DMS153 (cell line): ENCODE data around the gene SLC25A34.
A peak's percentile ranks its signal among the peaks of the same experiment; 100 is the strongest.
"Not testable (repeated sequence)": the region's sequence is repeated elsewhere in the genome, so short reads cannot be mapped to it uniquely, and the experiment has no call there.

Source experiments
- DNase-seq: peaks from one replicate; lab custom pipeline; 2025; lab: John Stamatoyannopoulos, UW

Gene SLC25A34

GRCh38 chr1:15736038-15736891, at the start of gene SLC25A34:
TSS of gene SLC25A34 (plus strand) at chr1:15736258. CDS start at chr1:15736486, 228 bp downstream.
- peak; percentile 86 for DNase-seq

GRCh38 chr1:15687446-15687845, 48.6 kb upstream of the SLC25A34 start:
- no peak for DNase-seq

GRCh38 chr1:15690317-15690716, 45.7 kb upstream of the SLC25A34 start:
- DNase-seq = no peak

GRCh38 chr1:15691434-15692032, 44.5 kb upstream of the SLC25A34 start:
- DNase-seq = no peak

GRCh38 chr1:15692121-15692682, 43.9 kb upstream of the SLC25A34 start:
- no peak for DNase-seq

GRCh38 chr1:15693371-15693770, 42.7 kb upstream of the SLC25A34 start:
- no peak for DNase-seq

- DNase-seq = no peak
Observed at GRCh38 chr1:15696956-15697521, 39.0 kb upstream of the SLC25A34 start.

- no peak for DNase-seq
Observed at GRCh38 chr1:15698201-15698600, 37.9 kb upstream of the SLC25A34 start.

- not testable (repeated sequence) for DNase-seq
Observed at GRCh38 chr1:15699321-15699720, 36.7 kb upstream of the SLC25A34 start.

GRCh38 chr1:15700508-15700907, 35.5 kb upstream of the SLC25A34 start:
- no peak for DNase-seq

- no peak for DNase-seq
Observed at GRCh38 chr1:15701784-15702183, 34.3 kb upstream of the SLC25A34 start.

GRCh38 chr1:15702722-15703550, 33.1 kb upstream of the SLC25A34 start:
- DNase-seq = no peak

GRCh38 chr1:15703562-15703961, 32.5 kb upstream of the SLC25A34 start:
- DNase-seq = no peak

GRCh38 chr1:15704526-15705183, 31.4 kb upstream of the SLC25A34 start:
- DNase-seq = no peak

GRCh38 chr1:15705184-15705566, 30.9 kb upstream of the SLC25A34 start:
- no peak for DNase-seq

- DNase-seq = no peak
Observed at GRCh38 chr1:15706751-15707150, 29.3 kb upstream of the SLC25A34 start.

- no peak for DNase-seq
Observed at GRCh38 chr1:15707239-15707925, 28.7 kb upstream of the SLC25A34 start.

- no peak for DNase-seq
Observed at GRCh38 chr1:15708486-15709137, 27.4 kb upstream of the SLC25A34 start.

GRCh38 chr1:15709226-15709625, 26.8 kb upstream of the SLC25A34 start:
- DNase-seq = no peak

GRCh38 chr1:15712168-15712567, 23.9 kb upstream of the SLC25A34 start:
- DNase-seq = no peak
